ENCODE data around the gene NCS1.
A peak's percentile ranks its signal among the peaks of the same experiment; 100 is the strongest.

The NCS1 gene

DNA sequence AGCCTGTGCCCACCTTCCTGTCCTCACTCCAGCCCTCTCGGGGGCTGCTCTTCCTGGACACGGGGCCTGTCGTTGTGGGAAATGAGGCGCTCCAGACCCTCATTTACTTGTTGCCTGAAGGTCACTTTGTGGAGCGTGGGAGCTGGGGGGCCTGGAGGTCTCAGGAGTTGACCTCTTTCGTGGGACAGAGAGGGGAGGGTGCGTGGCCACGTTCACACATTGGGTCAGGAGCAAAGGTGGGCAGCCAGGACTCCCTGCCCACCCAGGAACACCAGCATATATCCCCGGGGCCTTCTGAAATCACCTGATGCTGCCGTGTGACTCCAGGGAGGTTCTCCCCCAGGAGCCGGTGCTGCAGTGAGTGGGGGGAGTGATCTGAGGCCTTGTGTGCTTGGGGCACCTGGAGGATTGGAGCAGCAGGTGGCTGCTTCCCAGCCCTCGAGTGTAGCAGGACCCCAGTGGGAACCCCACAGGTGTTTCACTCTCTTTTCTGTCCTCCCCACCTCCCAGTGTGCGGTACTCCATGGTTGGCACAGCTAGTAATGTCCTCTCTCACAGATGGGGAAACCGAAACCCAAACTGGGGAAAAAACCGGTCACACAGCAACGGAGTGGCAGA lies 20.3 kb downstream of the NCS1 start:
- Mint-ChIP-seq H3K27ac (peak overlapping the region in 1 of 2 donors; percentile 82), H3K27me3 (no peaks in the 10 kb centered on the region), H3K9me3 (no peaks in the 10 kb centered on the region)

DNA sequence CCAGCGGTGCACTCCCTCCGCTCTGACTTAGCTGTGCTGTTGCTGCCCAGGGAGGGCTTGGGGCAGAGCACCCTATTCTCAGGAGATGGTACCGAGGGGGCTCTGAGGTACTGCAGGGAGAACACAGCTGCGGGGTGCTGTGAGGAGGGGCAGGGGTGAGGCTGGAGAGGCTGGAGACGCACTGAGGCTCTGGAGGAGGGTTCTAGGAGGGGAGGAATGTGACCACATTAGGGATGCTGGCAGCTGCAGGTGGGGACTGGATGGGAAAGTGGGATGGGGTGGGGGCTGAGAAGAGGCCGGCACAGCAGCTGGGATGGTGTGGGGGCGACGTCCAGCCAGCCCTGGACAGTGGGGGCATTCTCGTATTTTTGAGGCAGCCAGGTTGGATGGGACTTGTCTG lies 20.9 kb downstream of the NCS1 start:
- ATAC-seq (peak; percentile 26), DNase-seq (no peak)
- no peak overlapping the region for H3K4me3 Mint-ChIP-seq
- no peaks in the 10 kb centered on the region for H3K9me3 Mint-ChIP-seq
- H3K4me1 Mint-ChIP-seq: peaks cover 8% of the 10 kb centered on the region
- no peaks in the 10 kb centered on the region for H3K27me3 Mint-ChIP-seq
- peak overlapping the region; percentile 82 to 89 for H3K27ac Mint-ChIP-seq

More for the DNA sequence above, 20.3 kb downstream of the NCS1 start:
- ATAC-seq (no peak), DNase-seq (no peak)
- Mint-ChIP-seq H3K4me3 (no peak overlapping the region), H3K4me1 (peaks cover 8% of the 10 kb centered on the region)

DNA sequence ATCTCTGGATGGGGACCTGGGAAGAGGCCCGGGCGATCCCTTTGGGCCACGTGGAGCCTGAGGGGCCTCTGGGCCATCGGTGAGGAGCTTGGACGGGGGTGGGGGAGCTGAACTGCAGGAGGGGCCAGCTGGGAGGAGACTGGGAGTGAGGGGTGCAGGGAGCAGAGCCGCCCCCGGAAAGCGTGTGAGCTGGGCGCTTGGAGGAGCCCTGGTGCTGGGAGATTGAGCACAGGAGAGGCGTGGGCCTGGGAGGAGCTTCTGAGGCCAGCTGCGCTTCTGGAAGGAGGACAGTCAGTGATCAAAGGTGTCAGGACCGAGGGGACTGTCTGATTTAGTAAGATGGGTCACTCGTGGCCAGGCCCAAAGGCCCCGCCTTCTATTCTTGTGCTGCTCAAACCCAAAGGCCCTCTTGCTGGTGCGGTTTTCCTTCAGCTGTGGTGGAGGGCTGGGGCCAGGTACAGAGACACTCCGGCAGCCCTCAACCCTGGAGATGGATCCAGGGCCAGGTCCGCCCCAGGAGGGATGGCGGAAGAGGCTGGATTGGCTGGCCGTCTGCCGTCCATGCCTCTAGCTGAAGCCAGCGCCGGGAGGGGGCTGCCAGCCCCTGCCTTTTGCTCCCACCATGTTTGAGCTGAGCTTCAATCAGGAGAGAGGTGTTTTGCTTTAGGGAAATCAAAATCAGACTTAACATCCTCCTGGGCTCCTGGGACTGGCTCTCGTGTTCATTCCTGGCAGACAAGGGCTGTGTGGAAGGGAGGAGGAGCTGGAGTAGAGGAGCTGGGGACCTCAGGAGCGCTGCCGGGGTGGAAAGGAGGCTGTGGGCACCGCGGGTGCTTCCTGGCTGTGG lies 21.6 kb downstream of the NCS1 start:
- no peak for ATAC-seq
- Mint-ChIP-seq H3K27ac (peak overlapping the region; percentile 28 to 66), H3K27me3 (no peaks in the 10 kb centered on the region), H3K4me3 (no peak overlapping the region), H3K9me3 (no peaks in the 10 kb centered on the region), H3K4me1 (peaks cover 8% of the 10 kb centered on the region)
- no peak for DNase-seq

DNA sequence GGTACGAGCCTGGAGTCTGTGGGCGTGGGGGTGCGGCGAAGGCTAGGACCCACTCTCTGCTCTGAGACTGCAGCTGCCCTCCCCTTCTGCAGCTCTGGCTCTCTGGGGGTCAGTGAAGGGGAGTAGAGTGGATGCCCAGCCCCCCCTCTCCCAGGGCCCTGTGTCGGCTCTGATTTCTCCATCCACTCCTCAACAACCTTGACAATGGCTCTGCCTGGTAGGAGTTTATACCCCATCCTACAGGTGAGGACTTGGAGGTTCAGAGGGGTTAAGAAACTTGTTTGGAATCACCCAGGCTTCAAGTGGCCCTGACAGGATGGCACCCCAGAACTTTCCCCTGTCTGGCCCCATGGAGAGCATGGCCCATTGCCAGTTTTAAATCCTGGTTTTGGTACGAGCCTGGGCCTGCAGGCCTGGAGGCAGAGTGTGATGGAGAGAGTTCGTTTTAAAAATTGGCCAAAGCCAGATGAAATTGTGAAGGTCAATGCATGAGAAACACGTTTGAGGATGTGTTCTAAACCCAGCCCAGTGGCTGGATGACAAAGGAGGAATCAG lies 22.3 kb downstream of the NCS1 start:
- H3K27ac Mint-ChIP-seq: no peak overlapping the region
- ATAC-seq (no peak), DNase-seq (no peak)
- H3K27me3 Mint-ChIP-seq: no peaks in the 10 kb centered on the region
- H3K4me1 Mint-ChIP-seq: peaks cover 8% of the 10 kb centered on the region
- no peaks in the 10 kb centered on the region for H3K9me3 Mint-ChIP-seq
- H3K4me3 Mint-ChIP-seq: no peak overlapping the region

DNA sequence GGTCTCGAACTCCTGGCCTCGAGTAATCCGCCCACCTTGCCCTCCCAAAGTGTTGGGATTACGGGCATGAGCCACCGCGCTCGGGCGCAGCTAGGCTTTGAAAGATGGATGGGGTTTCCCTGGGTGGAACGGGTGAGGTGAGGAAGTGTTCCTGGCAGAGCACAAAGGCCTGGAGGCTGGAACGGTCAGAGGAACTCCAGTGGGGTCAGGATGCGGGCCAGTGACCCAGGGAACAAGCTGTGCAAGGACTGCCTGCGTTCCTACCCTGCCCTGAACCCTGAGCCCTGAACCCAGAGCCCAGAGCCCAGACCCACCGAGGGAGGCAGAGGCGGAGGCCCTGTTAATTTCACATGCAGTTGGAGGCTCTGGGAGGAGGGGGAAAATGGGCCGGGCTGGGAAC lies 23.4 kb downstream of the NCS1 start:
- Mint-ChIP-seq H3K27me3 (no peaks in the 10 kb centered on the region), H3K4me1 (peaks cover 8% of the 10 kb centered on the region), H3K9me3 (no peaks in the 10 kb centered on the region), H3K4me3 (no peak overlapping the region), H3K27ac (no peak overlapping the region)
- DNase-seq (no peak), ATAC-seq (no peak)

DNA sequence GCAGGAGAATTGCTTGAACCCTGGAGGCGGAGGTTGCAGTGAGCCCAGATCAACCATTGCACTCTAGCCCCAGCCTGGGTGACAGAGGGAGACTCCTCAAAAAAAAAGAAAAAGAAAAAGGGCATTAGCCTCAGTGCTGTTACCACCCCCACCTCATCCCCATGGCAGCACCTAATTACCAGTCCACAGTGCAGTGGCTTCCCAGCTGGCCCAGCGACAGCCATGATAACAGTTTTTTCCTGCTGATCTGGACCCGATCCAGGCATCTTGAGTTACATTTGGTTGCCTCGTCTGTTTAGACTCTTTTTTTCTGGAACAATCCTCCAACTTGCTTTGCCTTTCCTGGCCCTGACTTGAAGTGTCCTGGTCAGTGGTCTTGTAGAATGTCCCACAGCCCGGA lies 24.4 kb downstream of the NCS1 start:
- Mint-ChIP-seq H3K4me3 (no peak overlapping the region), H3K9me3 (no peaks in the 10 kb centered on the region), H3K27ac (no peak overlapping the region), H3K4me1 (peaks cover 8% of the 10 kb centered on the region), H3K27me3 (no peaks in the 10 kb centered on the region)
- DNase-seq (no peak), ATAC-seq (no peak)

DNA sequence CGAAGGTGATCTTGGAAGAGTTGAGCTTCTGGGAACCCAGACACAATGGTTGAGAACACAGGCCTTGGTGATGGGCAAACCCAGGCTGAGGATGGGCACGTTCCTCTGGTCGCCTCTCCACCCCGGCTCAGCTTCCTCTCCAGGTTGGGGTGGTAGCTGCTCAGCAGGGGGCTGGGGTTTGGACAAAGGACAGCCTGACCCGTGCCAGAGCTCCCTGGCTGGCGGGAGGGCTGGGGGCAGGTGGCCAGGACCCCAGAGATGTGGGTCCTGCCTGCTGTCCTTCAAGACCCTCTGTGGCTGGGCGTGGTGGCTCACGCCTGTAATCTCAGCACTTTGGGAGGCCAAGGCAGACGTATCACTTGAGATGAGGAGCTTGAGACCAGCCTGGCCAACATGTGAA lies 25.2 kb downstream of the NCS1 start:
- ATAC-seq (no peak), DNase-seq (no peak)
- Mint-ChIP-seq H3K27ac (no peak overlapping the region), H3K4me1 (peaks cover 8% of the 10 kb centered on the region), H3K4me3 (no peak overlapping the region), H3K27me3 (no peaks in the 10 kb centered on the region), H3K9me3 (no peaks in the 10 kb centered on the region)

DNA sequence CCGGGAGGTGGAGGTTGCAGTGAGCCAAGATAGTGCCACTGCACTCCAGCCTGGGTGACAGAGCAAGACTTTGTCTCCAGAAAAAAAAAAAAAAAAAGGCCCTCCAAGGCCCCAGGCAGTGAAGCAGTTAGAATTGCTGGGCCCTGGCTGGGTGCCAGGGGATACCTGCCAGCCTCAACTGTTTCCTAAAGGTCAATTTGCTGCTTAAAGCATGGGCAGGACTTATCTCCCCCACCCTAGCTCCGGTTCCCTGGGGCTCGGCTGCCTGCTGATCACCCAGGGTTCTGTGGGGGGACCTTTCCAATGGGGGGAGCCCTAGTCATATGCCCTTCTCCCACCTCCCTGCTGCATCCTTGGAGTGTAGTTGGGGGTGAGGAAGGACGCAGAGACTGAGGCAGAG lies 25.7 kb downstream of the NCS1 start:
- Mint-ChIP-seq H3K4me1 (peaks cover 7% of the 10 kb centered on the region), H3K27ac (no peak overlapping the region), H3K27me3 (no peaks in the 10 kb centered on the region), H3K4me3 (no peak overlapping the region), H3K9me3 (no peaks in the 10 kb centered on the region)
- DNase-seq: no peak
- ATAC-seq: no peak

DNA sequence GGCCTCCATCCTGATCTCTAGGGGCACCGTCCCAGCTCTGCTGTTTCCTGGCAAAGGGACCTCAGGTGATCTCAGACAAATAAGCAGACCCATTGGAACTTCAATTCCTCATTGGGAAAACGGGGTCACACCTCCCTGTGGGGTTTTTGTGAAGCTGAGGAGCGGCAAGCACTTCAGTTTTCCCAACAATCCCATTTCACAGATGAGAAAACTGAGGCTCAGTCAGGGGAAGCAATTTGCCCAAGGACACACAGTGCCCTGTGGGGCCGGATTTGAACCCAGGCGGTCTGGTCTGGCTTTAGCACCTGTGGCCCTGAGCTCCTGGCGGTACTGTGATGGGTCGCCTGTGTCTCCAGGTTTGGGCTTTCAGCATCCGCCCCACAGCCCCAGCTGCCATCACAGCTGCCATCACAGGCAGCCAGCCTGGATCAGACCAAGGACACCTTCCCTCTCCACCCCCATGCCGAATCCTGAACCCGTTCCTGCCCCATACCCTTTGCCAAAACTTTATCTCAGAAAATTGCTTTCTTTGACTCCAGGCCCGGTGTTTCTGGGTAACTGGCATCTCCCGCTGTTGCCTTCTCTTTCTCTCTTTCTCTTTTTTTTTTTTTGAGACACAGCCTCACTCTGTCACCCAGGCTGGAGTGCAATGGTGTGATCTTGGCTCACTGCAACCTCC lies 26.4 kb downstream of the NCS1 start:
- no peaks in the 10 kb centered on the region for H3K27me3 Mint-ChIP-seq
- no peaks in the 10 kb centered on the region for H3K4me1 Mint-ChIP-seq
- H3K4me3 Mint-ChIP-seq: no peak overlapping the region
- DNase-seq (no peak), ATAC-seq (no peak)
- H3K27ac Mint-ChIP-seq: no peak overlapping the region
- H3K9me3 Mint-ChIP-seq: no peaks in the 10 kb centered on the region

DNA sequence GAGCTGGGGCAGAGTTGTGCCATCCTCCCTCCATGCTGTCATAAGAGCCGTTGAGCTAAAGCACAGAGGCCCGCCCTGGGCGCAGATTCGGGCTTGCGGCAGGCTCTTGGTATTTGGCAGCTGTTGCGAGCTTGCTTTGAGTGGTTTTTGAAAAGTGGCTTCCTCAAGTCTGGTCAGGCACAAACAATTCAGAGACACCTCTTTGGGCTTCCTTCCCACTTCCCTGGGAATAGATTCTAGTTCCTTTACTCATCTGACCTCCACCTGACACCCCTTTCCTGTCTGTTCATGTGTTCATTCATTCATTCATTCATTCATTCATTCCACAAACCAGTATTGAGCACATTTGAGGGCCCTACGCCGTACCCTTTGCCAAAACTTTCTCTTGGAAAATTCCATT lies 27.4 kb downstream of the NCS1 start:
- no peak overlapping the region for H3K4me3 Mint-ChIP-seq
- ATAC-seq (no peak), DNase-seq (no peak)
- no peaks in the 10 kb centered on the region for H3K4me1 Mint-ChIP-seq
- H3K27ac Mint-ChIP-seq: no peak overlapping the region
- no peaks in the 10 kb centered on the region for H3K27me3 Mint-ChIP-seq
- H3K9me3 Mint-ChIP-seq: no peaks in the 10 kb centered on the region

DNA sequence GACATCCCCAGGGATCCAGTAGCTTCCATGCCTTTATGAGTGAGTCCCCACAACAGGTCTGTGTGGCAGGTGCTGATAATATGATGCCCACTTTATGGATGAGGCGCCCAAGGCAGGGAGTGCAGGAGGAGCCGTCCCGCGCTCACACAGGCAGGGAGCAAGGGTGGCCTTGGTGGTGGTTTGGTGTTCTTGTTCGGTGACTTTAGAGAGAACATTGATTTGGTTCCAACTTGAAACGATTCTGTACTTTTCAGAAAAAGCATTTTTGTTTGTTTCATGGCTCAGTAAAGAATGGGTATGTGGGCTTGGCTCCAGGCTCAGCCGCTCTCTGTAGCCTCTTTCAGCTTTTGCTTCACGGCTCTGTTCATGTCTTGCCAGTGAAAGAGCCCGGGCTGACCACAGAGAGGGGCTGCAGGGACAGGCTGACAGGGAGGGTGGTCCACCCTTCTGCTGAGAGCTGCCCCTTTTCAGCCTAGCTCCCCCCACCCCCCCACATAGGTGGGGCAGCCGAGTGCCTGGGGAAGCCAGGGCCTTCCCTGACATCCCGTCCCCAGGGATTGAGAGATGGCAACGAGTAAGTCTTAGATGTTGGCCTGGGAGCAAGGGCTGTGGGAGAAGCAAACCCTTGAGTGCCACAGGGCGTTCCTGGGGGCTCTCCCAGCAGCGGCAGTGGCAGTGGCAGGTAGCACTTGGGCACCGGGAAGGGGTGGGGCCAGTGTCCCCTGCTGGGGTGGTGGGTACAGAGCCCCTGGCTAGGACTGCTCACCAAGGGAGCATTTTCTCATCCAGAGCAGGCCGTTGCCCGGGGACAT lies 28.0 kb downstream of the NCS1 start:
- DNase-seq (no peak), ATAC-seq (peak; percentile 59)
- Mint-ChIP-seq H3K27ac (peak overlapping the region in 1 of 2 donors; percentile 24), H3K4me3 (no peak overlapping the region), H3K27me3 (no peaks in the 10 kb centered on the region), H3K9me3 (no peaks in the 10 kb centered on the region), H3K4me1 (no peaks in the 10 kb centered on the region)

DNA sequence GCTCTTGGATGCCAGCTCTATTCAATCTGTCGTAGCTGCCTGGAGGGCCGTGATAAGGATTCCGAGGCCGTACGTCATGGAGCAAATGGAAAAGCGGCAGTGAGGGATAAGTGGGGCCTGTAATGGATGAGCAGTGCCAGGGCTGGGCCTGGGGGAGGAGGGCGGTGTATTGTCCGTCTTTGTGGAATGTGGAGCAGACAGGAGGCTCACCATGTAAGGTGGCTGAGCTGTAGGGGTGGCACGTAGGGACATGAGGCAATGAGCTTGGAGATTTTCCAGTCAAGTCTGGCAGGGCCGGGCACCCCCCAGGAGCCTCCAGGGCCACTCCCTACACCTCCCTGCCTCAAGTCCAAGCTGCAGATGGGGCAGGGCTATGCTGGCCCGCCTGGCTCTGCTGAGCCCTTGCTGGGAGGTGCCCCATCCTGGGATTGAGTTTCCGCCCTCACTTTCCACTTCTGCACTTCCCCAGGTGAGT lies 29.2 kb downstream of the NCS1 start:
- Mint-ChIP-seq H3K27me3 (no peaks in the 10 kb centered on the region), H3K4me1 (no peaks in the 10 kb centered on the region), H3K9me3 (no peaks in the 10 kb centered on the region), H3K27ac (no peak overlapping the region), H3K4me3 (no peak overlapping the region)
- ATAC-seq: no peak
- no peak for DNase-seq

DNA sequence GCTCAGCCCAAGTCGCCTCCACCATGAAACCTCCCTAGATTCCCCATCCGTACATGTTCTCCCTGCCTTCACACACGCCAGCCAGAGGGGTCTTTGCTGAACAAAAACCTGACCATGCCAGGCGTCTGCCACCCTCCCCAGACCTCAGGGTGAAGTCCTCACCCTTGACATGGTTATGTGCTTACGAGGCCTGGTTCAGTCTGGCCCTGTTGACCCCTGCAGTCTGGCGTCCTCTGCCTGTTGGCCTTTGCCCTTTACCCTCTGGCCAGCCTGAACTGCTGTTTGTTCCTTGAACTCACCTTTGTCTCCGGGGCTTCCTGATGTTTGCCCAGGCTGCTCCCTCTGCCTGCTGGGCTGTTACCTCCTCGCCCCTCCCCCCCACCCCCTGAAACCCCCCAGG lies 29.8 kb downstream of the NCS1 start:
- H3K4me1 Mint-ChIP-seq: no peaks in the 10 kb centered on the region
- no peak overlapping the region for H3K4me3 Mint-ChIP-seq
- DNase-seq: no peak
- no peaks in the 10 kb centered on the region for H3K27me3 Mint-ChIP-seq
- H3K9me3 Mint-ChIP-seq: no peaks in the 10 kb centered on the region
- ATAC-seq: no peak
- H3K27ac Mint-ChIP-seq: peak overlapping the region in 1 of 2 donors; percentile 9

DNA sequence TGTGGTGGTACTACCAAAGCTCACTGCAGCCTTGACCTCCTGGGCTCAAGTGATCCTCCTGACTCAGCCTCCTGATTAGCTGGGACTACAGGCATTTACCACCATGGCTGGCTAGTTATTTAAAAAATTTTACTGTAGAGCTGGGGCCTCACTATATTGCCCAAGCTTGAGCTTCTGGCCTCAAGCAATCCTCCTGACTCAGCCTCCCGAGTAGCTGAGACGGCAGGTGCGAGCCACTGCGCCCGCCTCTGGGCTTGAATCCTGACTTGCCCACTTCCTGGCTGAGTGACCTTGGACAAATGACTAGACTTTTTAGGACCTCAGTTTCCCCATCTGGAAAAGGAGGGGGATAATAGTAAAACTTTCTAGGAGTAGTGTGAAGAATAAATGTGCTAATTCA lies 32.1 kb downstream of the NCS1 start:
- no peak for ATAC-seq
- H3K27ac Mint-ChIP-seq: no peak overlapping the region
- no peaks in the 10 kb centered on the region for H3K9me3 Mint-ChIP-seq

DNA sequence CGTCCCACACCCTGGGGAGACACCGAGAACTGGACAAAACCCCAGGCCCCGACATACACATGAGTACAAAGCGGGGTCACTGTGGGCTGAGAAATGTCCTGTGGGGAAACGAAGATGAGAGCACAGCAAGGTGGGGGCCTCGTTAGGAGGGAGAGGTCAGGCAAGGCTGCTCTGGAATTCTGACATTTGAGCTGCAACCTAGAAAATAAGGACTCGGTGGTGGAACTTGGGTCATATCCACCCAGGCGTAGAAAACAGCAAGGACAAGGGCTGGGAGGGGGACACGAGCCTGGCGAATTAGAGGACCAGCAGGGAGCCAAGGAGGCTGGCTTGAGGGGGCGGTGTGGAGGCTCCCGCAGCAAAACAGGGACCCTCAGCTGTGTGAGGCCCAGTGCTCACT lies 32.8 kb downstream of the NCS1 start:
- no peak for DNase-seq
- Mint-ChIP-seq H3K27ac (no peak overlapping the region), H3K27me3 (no peaks in the 10 kb centered on the region)

More for the DNA sequence above, 32.1 kb downstream of the NCS1 start:
- no peak for DNase-seq
- H3K27me3 Mint-ChIP-seq: no peaks in the 10 kb centered on the region
- no peaks in the 10 kb centered on the region for H3K4me1 Mint-ChIP-seq
- no peak overlapping the region for H3K4me3 Mint-ChIP-seq

More for the DNA sequence above, 32.8 kb downstream of the NCS1 start:
- H3K4me1 Mint-ChIP-seq: no peaks in the 10 kb centered on the region
- ATAC-seq: no peak
- H3K9me3 Mint-ChIP-seq: no peaks in the 10 kb centered on the region
- no peak overlapping the region for H3K4me3 Mint-ChIP-seq
